ENCODE data around the gene MORN1.

Gene MORN1

DNA sequence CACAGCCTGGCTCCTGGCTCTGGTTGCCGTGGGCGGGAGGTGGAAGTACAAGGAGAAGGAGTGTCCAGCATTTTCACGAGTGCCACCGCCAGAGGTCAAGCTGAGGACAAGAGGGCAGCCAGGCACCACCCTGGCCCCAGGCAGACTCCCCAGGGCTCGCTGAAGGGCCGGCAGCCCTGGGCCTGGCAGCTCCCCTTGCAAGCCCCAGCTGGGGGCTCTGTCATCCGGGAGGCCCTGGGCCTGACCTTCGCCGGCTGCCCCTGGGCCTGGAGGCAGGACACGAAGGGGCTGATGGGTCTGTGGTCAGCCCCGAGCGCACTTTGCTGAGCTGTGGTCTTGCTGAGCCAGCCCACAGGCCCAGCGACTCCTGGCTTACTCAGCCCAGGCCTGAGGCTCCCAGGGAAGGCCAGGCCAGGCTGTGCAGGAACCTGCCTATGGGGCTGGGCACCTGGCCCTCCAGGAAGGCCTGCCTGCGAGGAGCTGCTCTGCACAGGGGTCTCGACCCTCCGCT, 74.8 kb downstream of the MORN1 start:
- DNase-seq: no peak

DNA sequence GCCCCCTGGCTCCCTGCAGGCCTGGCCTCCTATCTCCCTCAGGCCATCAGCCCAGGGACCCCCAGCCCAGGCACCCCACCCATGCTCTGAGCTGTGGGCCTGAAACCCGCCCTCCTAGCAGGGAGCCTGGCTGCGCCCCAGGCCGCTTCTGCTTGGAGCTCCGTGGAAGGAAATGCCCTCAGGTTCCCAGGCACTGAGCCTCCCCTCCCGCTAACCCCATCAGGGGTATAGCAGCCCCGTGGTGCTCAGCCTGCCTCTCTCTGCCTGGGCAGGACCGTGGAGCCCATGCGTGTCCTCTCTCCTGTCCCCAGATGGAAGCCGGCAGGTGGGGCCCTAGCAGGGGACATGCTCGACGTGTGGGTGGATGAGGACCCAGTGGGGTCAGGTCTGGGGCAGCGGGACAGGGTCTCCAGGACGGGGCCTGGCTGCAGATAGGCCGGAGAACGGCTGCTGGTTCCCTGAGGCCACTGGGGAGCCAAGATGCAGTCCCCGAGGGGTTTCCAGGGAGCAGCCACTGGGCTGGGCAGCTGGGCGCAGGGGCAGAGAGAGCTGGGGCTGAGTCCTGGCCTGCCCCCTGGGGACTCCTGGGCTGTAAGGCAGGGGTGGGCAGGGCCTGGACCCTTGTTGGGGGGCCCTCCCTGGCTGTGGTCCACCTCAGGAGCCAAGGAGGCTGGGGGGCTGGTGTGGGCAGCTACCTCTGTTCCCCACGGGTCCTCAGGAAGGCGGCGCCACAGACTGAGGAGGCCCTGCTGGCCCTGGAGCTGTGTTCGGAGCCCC, 75.5 kb downstream of the MORN1 start:
- no peak for DNase-seq

DNA sequence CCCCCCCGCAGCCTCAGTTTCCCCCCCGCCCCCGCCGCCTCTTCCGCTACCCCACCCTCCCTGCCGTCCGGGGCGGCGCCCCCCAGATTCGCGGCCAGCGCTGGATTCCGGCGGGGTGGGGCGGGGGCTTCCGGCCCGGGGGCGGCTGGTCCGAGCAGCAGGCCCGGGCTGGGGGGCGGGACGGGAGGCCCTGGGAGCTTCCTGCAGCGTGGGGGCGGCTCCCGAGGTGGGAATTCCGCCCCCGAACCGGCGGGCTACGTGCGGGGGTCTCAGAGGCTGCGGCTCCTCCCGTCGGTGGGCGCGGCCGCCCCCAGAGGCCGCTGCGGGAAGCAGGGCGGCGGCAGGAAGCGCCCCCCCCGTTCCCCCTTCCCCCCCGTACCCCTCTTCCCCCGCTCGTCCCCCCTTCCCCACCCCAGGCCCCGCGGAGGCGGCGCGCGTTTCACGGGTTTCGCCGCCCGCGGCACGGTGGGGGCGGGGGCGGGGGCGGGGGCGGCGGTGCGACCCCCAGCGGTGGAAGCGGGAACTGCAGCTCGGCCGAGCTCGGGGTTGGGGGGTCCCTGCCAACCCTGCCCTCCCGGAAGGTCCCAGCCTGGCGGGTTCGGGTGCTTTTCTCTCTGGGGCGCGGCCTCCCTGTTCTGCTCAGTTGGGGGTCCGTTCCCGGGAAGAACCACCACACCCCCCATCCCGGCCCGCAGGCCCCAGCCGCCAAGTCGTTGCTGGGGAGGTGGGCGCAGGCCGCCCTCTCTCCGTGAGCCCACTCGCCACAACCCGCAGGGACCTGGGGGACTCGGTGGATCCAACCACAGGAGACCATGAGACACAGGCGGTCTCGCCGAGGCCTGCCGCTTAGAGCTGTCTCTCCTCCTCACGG, 76.3 kb downstream of the MORN1 start:
- no peak for DNase-seq

DNA sequence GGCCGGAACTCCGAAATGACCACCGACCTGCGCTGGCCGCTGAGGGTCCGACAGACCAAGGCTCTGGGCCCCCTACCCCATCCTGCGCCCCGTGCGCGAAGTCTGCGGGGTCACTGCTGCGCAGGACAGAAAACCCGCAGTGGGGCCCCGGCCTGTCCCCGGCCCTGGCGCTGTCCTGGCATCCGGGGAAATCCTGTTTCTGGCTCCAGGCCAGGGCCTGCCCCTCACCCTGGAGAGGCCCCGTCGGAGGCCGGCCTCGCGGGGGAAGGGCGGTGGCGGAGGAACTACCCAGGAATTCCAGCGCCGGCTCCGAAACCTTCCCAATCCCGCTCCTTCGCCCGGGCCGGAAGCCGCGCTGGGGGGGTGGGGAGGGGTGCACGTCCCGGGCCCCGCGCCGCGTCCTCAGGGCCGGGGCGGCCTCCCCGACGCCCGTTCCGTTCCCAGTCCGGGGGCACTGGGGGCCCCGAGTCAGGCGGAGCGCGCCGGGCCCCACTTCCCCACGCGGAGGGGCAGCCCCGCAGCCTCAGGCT, 77.0 kb downstream of the MORN1 start:
- DNase-seq: no peak

DNA sequence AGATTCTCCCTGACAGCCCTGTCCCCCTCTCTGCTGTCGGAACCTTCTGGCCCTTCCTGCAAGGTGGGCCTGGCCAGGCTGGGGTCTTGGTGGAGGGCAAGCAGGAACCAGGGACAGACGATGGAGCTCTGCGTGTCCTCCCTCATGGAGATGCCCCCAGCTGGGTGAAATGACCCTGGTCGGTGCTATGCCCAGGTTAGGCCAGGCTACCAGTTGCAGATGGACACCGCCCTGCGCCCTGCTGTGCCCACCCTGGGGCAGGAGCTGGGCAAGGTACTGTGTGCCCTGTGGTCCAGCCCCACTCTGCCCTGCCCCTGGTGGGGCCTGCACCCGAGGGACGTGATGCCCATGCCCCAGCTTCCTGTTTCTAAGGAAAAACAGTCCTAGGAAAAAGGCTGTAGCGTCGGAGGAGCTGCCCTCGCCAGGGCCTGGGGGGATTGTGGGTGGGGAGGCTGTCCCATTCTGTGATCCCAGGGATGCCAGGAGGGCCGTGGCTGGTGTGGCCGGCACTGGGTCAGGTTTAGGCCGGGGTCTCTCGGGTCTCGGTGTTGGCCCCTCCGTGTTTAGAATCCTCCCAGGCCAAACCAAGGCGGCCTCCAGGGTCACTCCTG, 77.6 kb downstream of the MORN1 start:
- DNase-seq: no peak

DNA sequence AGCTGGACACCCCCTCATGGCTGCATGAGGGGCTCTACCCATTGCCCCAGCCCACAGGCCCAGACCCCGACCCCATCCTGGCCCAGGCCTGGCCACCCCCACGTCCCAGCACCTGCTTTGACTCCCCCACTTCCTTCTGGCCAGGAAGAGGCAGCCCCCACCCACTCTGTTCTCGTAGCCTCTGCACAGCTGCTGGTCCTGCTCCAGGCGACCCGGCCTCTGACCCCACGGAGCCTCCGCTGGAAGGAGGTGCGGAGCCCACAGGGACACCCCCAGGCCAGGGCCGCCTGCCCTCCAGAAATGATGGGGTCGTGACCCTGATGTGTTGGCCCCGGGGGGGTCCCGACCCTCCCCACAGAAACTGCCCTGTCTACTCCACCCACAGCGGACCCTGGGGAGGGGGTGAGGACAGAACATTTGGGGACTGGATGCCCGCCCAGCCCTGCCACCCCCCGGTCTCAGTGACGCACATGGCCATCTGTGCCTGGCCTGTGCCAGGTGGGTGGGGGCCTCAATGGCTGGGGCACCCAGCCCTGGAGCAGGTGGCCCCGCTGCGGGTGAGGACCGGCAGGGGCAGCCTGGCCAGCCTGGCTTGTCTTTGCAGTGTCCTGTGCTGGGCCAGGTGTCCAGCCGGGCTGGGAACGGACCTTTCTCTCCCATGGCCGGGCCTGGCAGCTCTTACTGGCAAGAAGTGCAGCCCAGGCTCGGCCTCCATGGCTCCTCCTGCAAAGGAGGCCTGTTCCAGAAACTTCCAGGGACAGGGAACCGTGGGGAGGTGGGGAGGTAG, 78.6 kb downstream of the MORN1 start:
- DNase-seq: no peak

- DNase-seq: no peak
Observed at GRCh38 chr1:2312160-2312514, 79.2 kb downstream of the MORN1 start.

- DNase-seq: no peak
Observed at GRCh38 chr1:2311184-2312032, 79.9 kb downstream of the MORN1 start.

- DNase-seq: no peak
Observed at GRCh38 chr1:2310332-2311183, 80.8 kb downstream of the MORN1 start.

- DNase-seq: no peak
Observed at GRCh38 chr1:2308844-2309243, 82.5 kb downstream of the MORN1 start.

GRCh38 chr1:2307972-2308371, 83.4 kb downstream of the MORN1 start:
- no peak for DNase-seq

DNA sequence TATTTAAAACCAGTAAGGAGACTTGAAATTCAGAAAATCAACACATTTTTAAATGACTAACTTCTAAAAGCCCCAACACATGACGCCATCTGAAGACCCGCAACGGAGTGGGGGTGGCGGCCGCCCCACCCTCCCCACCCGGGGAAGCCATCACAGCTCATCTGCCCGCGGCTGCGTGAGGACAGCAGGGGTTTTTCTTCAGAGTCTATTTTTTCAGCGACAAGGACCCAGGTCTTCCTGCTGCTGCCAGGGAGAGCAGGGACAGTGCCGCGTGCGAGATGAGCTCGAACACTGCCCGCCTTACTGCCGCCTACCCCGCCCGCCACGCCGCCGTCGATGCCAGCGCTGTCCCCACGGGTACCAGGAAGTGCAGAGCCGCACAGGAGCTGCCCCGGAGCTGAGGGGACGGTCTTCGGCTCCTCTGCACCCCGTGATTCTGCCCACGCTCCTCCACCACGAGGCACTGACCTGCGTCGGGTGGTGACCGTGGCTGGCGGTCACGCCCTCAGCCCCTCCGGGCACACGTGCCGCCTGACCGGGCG, 84.2 kb downstream of the MORN1 start:
- DNase-seq: no peak

DNA sequence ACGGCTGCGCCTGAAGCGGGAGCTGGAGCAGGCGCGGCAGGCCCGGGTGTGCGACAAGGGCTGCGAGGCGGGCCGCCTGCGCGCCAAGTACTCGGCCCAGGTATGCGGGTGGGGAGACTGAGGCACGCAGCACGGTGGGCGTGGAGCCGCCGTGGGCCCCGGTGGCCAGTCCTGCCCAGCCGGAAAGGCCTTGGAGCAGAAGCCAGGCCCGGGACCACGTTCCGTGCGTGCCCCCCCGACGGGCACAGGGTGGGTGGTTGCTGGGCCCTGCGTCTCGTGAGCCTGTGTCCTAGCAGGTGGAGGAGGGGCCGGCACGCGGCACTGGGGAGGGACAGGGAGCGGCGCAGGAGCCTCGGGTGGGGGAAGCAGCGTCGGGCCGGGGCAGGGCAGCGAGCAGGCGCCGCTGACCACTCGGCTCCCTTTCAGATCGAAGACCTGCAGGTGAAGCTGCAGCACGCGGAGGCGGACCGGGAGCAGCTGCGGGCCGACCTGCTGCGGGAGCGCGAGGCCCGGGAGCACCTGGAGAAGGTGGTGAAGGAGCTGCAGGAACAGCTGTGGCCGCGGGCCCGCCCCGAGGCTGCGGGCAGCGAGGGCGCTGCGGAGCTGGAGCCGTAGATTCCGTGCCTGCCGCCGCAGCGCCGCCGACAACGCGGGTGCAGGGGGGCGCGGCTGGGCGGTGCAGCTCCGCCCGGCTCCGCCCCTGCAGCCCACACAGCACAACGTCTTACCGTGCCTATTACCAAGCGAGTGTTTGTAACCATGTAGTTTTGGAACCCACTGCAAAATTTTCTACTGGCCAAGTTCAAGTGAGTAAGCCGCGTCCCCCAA, 85.0 kb downstream of the MORN1 start:
- DNase-seq: no peak

- DNase-seq: no peak
Observed at GRCh38 chr1:2304921-2305681, 86.3 kb downstream of the MORN1 start.

DNA sequence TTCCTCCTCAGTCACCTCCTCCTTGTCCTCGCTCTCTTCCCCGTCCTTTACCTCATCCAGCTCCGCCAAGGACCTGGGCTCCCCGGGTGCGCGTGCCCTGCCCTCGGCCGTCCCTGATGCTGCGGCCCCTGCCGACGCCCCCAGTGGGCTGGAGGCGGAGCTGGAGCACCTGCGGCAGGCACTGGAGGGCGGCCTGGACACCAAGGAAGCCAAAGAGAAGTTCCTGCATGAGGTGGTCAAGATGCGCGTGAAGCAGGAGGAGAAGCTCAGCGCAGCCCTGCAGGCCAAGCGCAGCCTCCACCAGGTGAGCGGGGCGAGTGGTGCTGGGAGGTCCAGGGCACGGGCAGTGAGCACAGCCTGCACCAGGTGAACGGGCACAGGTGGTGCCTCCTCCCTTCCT, 87.1 kb downstream of the MORN1 start:
- DNase-seq: no peak

DNA sequence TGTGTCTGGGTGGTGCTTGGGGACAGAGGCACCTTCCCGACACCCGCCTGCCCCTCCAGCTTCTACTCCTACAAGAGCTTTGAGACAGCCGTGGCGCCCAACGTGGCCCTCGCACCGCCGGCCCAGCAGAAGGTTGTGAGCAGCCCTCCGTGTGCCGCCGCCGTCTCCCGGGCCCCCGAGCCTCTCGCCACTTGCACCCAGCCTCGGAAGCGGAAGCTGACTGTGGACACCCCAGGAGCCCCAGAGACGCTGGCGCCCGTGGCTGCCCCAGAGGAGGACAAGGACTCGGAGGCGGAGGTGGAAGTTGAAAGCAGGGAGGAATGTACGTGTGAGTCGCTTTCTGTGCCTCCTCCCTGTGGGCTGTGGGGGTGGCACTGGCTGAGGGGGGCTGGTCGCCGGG, 87.6 kb downstream of the MORN1 start:
- no peak for DNase-seq

GRCh38 chr1:2303016-2303775, 88.2 kb downstream of the MORN1 start:
- DNase-seq: no peak
